ENCODE results near the gene PRR23E.

The PRR23E gene

GRCh38 chr3:127151251-127151564 lies 41.7 kb upstream of the PRR23E start:
- TF ChIP-seq CTCF (IDR thresholded peaks at IDR 0.05): no peak

GRCh38 chr3:127151992-127152650 lies 40.8 kb upstream of the PRR23E start:
- no peak for TF ChIP-seq CTCF (IDR thresholded peaks at IDR 0.05)

- TF ChIP-seq CTCF (IDR thresholded peaks at IDR 0.05): no peak
Observed at GRCh38 chr3:127152684-127153505, 40.0 kb upstream of the PRR23E start.

- TF ChIP-seq CTCF (IDR thresholded peaks at IDR 0.05): no peak
Observed at GRCh38 chr3:127153506-127153815, 39.5 kb upstream of the PRR23E start.

GRCh38 chr3:127156338-127157050 lies 36.4 kb upstream of the PRR23E start:
- TF ChIP-seq CTCF (IDR thresholded peaks at IDR 0.05): no peak

- no peak for TF ChIP-seq CTCF (IDR thresholded peaks at IDR 0.05)
Observed at GRCh38 chr3:127157171-127157828, 35.6 kb upstream of the PRR23E start.

- TF ChIP-seq CTCF (IDR thresholded peaks at IDR 0.05): no peak
Observed at GRCh38 chr3:127158614-127159229, 34.2 kb upstream of the PRR23E start.

Data from LNCAP (cell line).